Measurements from ENCODE around the gene PBX1. TPM values are rescaled to one million over a fixed set of nuclear protein-coding genes. Genes with fewer than 3 reads are reported as not detected.

The PBX1 gene
- total RNA-seq, 4 donors from 2014 or later, result 89.6 to 138 (median 112) TPM

- Histone ChIP-seq H3K9me3 (no peaks in the 10 kb centered on the region), H3K27me3 (no peaks in the 10 kb centered on the region), H3K4me3 (no peak overlapping the region), H3K27ac (replicated peaks in 1 of 4) (no peak overlapping the region), H3K36me3 (peaks cover 0 to 4% (median 0%) of the 10 kb centered on the region in 4 donors), H3K4me1 (peaks cover 3 to 58% (median 55%) of the 10 kb centered on the region in 4 donors)
- intact Hi-C loops (cut with DNase I), result no loop called here
- 94% methylated on average over 2 of the region's 2 CpGs for WGBS
- TF ChIP-seq, protein P1, sequence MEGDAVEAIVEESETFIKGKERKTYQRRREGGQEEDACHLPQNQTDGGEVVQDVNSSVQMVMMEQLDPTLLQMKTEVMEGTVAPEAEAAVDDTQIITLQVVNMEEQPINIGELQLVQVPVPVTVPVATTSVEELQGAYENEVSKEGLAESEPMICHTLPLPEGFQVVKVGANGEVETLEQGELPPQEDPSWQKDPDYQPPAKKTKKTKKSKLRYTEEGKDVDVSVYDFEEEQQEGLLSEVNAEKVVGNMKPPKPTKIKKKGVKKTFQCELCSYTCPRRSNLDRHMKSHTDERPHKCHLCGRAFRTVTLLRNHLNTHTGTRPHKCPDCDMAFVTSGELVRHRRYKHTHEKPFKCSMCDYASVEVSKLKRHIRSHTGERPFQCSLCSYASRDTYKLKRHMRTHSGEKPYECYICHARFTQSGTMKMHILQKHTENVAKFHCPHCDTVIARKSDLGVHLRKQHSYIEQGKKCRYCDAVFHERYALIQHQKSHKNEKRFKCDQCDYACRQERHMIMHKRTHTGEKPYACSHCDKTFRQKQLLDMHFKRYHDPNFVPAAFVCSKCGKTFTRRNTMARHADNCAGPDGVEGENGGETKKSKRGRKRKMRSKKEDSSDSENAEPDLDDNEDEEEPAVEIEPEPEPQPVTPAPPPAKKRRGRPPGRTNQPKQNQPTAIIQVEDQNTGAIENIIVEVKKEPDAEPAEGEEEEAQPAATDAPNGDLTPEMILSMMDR (IDR thresholded peaks at IDR 0.05), result no peak
- TF ChIP-seq POLR2AphosphoS5 (IDR thresholded peaks at IDR 0.05), result no peak
- no peak for TF ChIP-seq POLR2A (IDR thresholded peaks at IDR 0.05; ENCODE audit: low read depth)
- no peak for TF ChIP-seq EP300 (IDR thresholded peaks at IDR 0.05)
- DNase-seq (ENCODE audit: extremely low spot score), result no peak
Measured at GRCh38 chr1:164694505-164694904, 135.5 kb downstream of the PBX1 start.

GRCh38 chr1:164695956-164696665 lies 137.1 kb downstream of the PBX1 start:
- 74% methylated on average over 5 of the region's 5 CpGs for WGBS
- TF ChIP-seq POLR2AphosphoS5 (IDR thresholded peaks at IDR 0.05) (no peak), POLR2A (IDR thresholded peaks at IDR 0.05; ENCODE audit: low read depth) (no peak), EP300 (IDR thresholded peaks at IDR 0.05) (no peak)
- TF ChIP-seq, protein P1 (IDR thresholded peaks at IDR 0.05), result no peak
- Histone ChIP-seq H3K36me3 (peaks cover 0 to 4% (median 0%) of the 10 kb centered on the region in 4 donors), H3K4me1 (peaks cover 5 to 64% (median 58%) of the 10 kb centered on the region in 4 donors), H3K9me3 (no peaks in the 10 kb centered on the region), H3K27me3 (no peaks in the 10 kb centered on the region), H3K4me3 (no peak overlapping the region), H3K27ac (replicated peaks in 1 of 4) (peak overlapping the region in 1 of 4 donors; percentile 23)
- intact Hi-C loops (cut with DNase I), result no loop called here
- DNase-seq (ENCODE audit: extremely low spot score), result no peak

DNA sequence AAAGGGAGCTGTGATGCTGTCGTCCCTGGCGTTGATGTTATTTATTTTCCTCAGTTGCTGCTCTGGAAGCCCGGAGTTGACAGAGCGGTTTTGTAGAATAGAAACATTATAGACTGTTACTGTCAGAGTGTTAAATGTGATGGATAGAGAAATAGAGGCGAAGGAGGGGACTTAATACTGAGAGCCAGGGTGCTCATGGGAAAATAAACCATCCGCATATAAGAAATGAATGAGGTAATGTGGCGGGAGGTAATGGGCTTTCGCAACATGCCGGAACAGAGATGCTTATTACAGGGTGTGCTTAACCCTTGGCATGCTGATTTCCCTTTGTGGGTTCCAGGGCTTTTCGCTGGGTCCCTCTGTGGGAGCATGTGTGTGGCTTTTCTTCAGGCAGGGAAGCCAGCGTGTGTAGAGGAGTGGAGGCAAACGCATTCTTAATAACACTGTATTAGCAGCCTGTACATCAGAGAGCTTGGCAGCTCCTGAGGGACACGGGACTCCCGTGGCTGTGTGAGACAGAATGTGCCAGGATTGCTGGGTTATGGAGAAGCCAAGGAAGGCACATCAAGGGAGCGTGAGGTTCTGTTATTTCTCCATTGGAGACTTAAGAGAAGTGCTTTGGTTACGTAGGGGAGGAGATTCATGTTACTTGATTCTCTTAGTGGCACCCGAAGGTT lies 141.0 kb downstream of the PBX1 start:
- 59% methylated on average over 17 of the region's 17 CpGs for WGBS
- peak overlapping the region; percentile 68 to 78 (median 76) for H3K27ac ChIP-seq (replicated peaks in 1 of 4)
- H3K27me3 ChIP-seq, result no peaks in the 10 kb centered on the region
- H3K4me1 ChIP-seq, result peaks cover 23 to 96% (median 85%) of the 10 kb centered on the region in 4 donors
- peak overlapping the region; percentile 6 to 38 (median 19) for H3K4me3 ChIP-seq
- no peaks in the 10 kb centered on the region for H3K36me3 ChIP-seq
- TF ChIP-seq EP300 (IDR thresholded peaks at IDR 0.05), result peak; percentile 54
- TF ChIP-seq, protein P1 (IDR thresholded peaks at IDR 0.05), result no peak
- TF ChIP-seq POLR2AphosphoS5 (IDR thresholded peaks at IDR 0.05), result peak; percentile 83
- H3K9me3 ChIP-seq, result no peaks in the 10 kb centered on the region
- intact Hi-C loops (cut with DNase I), result loop anchor here (5.0 to 10.0 kb wide), 3 partner anchors 58 to 135 kb away; no protein-coding TSS in a partner anchor
- DNase-seq (ENCODE audit: extremely low spot score), result no peak

DNA sequence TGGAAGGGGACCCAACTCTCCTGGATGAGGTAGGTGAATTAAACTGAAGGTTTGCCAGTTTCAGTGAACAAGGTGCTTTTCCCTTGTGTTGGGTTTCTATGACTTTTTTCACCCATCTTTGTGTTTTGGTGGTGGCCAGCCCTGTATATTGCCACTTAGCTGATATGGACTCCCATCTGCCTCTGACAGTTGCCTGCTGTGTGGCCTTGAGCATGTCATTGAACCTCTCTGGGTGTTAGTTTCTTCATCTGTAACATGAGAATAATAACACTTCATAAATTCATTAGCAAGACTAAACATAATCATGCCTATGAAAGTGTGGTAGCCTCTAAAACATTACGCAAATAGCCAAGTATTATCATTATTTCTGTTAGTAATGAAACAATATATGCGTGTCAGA lies 141.7 kb downstream of the PBX1 start:
- no peaks in the 10 kb centered on the region for H3K9me3 ChIP-seq
- H3K4me3 ChIP-seq, result peak overlapping the region in 2 of 4 donors; percentile 6 to 19
- H3K27ac ChIP-seq (replicated peaks in 1 of 4), result peak overlapping the region; percentile 68 to 78 (median 76)
- DNase-seq (ENCODE audit: extremely low spot score), result no peak
- no peaks in the 10 kb centered on the region for H3K36me3 ChIP-seq
- 87% methylated on average over 2 of the region's 2 CpGs for WGBS
- peaks cover 23 to 97% (median 84%) of the 10 kb centered on the region in 4 donors for H3K4me1 ChIP-seq
- intact Hi-C loops (cut with DNase I), result loop anchor here (5.0 to 10.0 kb wide), 3 partner anchors 58 to 136 kb away; no protein-coding TSS in a partner anchor
- TF ChIP-seq, protein P1 (IDR thresholded peaks at IDR 0.05), result no peak
- no peak for TF ChIP-seq POLR2AphosphoS5 (IDR thresholded peaks at IDR 0.05)
- TF ChIP-seq EP300 (IDR thresholded peaks at IDR 0.05), result no peak
- no peak for TF ChIP-seq POLR2A (IDR thresholded peaks at IDR 0.05; ENCODE audit: low read depth)
- H3K27me3 ChIP-seq, result no peaks in the 10 kb centered on the region
